ENCODE results near the gene XIST. TPM values are rescaled to one million over a fixed set of nuclear protein-coding genes. Genes with fewer than 3 reads are reported as not detected.

Gene XIST
- total RNA-seq = not detected in 2 replicates

GRCh38 chrX:73852467-73852866 lies at the start of gene XIST:
Gene XIST (minus strand): TSS chrX:73852714.

All from pericardium fibroblast (primary cell).